ENCODE results near the gene SET. TPM values are rescaled to one million over a fixed set of nuclear protein-coding genes. Genes with fewer than 3 reads are reported as not detected.
A peak's percentile ranks its signal among the peaks of the same experiment; 100 is the strongest.
"Not testable (repeated sequence)": the region's sequence is repeated elsewhere in the genome, so short reads cannot be mapped to it uniquely, and the experiment has no call there.

SET gene
- total RNA-seq, 2 experiments from 2014 or later: 598 to 701 TPM

GRCh38 chr9:128656416-128657343, 32.3 kb upstream of the SET start, which contains the start of gene DYNC2I2:
Gene DYNC2I2, minus strand, starts transcription at chr9:128656847. Its CDS starts 121 bp downstream, at chr9:128656726.
- peak within 1 kb of the TSS; percentile 83 for H3K27ac ChIP-seq (ENCODE audit: low read depth, low read length, poor library complexity, severe bottlenecking)
- intact Hi-C loops (cut with micrococcal nuclease; ENCODE audit: unreplicated experiment): loop anchor here (1.0 kb wide), 1 partner anchor 28 kb away; no protein-coding TSS in a partner anchor
- TF ChIP-seq EZH2phosphoT487 (IDR thresholded peaks at IDR 0.05; ENCODE audit: borderline replicate concordance, low read depth, low read length): no peak
- TF ChIP-seq CTCF (conservative IDR thresholded peaks at IDR 0.05; ENCODE audit: low read length): no peak
- no TSS peak for BruUV-seq (replicated peaks)
- DNase-seq (ENCODE audit: low spot score): peak; percentile 89
- H3K36me3 ChIP-seq (ENCODE audit: insufficient read depth, low read length): no peaks in the 10 kb centered on the region
- no peaks in the 10 kb centered on the region for H3K9me2 ChIP-seq (ENCODE audit: insufficient read depth, low read length)
- H3K4me3 ChIP-seq (ENCODE audit: low read depth, low read length, poor library complexity, severe bottlenecking): peak within 1 kb of the TSS; percentile 81
- peak within 1 kb of the TSS; percentile 69 for H3K4me2 ChIP-seq (ENCODE audit: low read length)
- no peaks in the 10 kb centered on the region for H4K20me1 ChIP-seq (ENCODE audit: insufficient read depth, low read length)
- peak within 1 kb of the TSS; percentile 87 for H2AFZ ChIP-seq (ENCODE audit: low read length)
- peaks cover 12% of the 10 kb centered on the region for H3K4me1 ChIP-seq (ENCODE audit: insufficient read depth, low read length, poor library complexity, severe bottlenecking)
- ChIA-PET POLR2A (no interaction called here), CTCF (ENCODE audit: unreplicated experiment) (interaction anchor here (0.7 kb wide), 1 partner anchor 40 kb away, joined by 4 read pairs; no protein-coding TSS in a partner anchor)
- no peaks in the 10 kb centered on the region for H3K9me3 ChIP-seq (ENCODE audit: low read length)
- no peaks in the 10 kb centered on the region for H3K79me2 ChIP-seq (ENCODE audit: insufficient read depth, low read depth, low read length)

GRCh38 chr9:128657344-128657704, 31.7 kb upstream of the SET start:
- TF ChIP-seq CTCF (conservative IDR thresholded peaks at IDR 0.05; ENCODE audit: low read length) (no peak), EZH2phosphoT487 (IDR thresholded peaks at IDR 0.05; ENCODE audit: borderline replicate concordance, low read depth, low read length) (no peak)
- Histone ChIP-seq H3K9me2 (ENCODE audit: insufficient read depth, low read length) (no peaks in the 10 kb centered on the region), H3K4me1 (ENCODE audit: insufficient read depth, low read length, poor library complexity, severe bottlenecking) (peaks cover 12% of the 10 kb centered on the region), H3K4me3 (ENCODE audit: low read depth, low read length, poor library complexity, severe bottlenecking) (peak overlapping the region; percentile 81), H3K79me2 (ENCODE audit: insufficient read depth, low read depth, low read length) (no peaks in the 10 kb centered on the region), H4K20me1 (ENCODE audit: insufficient read depth, low read length) (no peaks in the 10 kb centered on the region), H3K27ac (ENCODE audit: low read depth, low read length, poor library complexity, severe bottlenecking) (peak overlapping the region; percentile 83), H3K4me2 (ENCODE audit: low read length) (peak overlapping the region; percentile 69), H3K36me3 (ENCODE audit: insufficient read depth, low read length) (no peaks in the 10 kb centered on the region), H3K9me3 (ENCODE audit: low read length) (no peaks in the 10 kb centered on the region), H2AFZ (ENCODE audit: low read length) (peak overlapping the region; percentile 87)
- intact Hi-C loops (cut with micrococcal nuclease; ENCODE audit: unreplicated experiment): no loop called here
- CTCF ChIA-PET (ENCODE audit: unreplicated experiment): no interaction called here
- DNase-seq (ENCODE audit: low spot score): no peak
- BruUV-seq (replicated peaks): no TSS peak
- POLR2A ChIA-PET: no interaction called here

- Histone ChIP-seq H4K20me1 (ENCODE audit: insufficient read depth, low read length) (no peaks in the 10 kb centered on the region), H3K27ac (ENCODE audit: low read depth, low read length, poor library complexity, severe bottlenecking) (no peak overlapping the region), H3K79me2 (ENCODE audit: insufficient read depth, low read depth, low read length) (no peaks in the 10 kb centered on the region), H3K36me3 (ENCODE audit: insufficient read depth, low read length) (no peaks in the 10 kb centered on the region), H2AFZ (ENCODE audit: low read length) (peak overlapping the region; percentile 87; the same call in 1 of the 2 replicates), H3K9me3 (ENCODE audit: low read length) (no peaks in the 10 kb centered on the region), H3K4me1 (ENCODE audit: insufficient read depth, low read length, poor library complexity, severe bottlenecking) (peaks cover 12% of the 10 kb centered on the region), H3K9me2 (ENCODE audit: insufficient read depth, low read length) (no peaks in the 10 kb centered on the region), H3K4me2 (ENCODE audit: low read length) (no peak overlapping the region), H3K4me3 (ENCODE audit: low read depth, low read length, poor library complexity, severe bottlenecking) (no peak overlapping the region)
- POLR2A ChIA-PET: interaction anchor here (0.7 kb wide), 2 partner anchors 16 to 21 kb away, joined by 3 to 5 read pairs; no protein-coding TSS in a partner anchor
- DNase-seq (ENCODE audit: low spot score): no peak
- intact Hi-C loops (cut with micrococcal nuclease; ENCODE audit: unreplicated experiment): no loop called here
- no TSS peak for BruUV-seq (replicated peaks)
- CTCF ChIA-PET (ENCODE audit: unreplicated experiment): no interaction called here
- TF ChIP-seq CTCF (conservative IDR thresholded peaks at IDR 0.05; ENCODE audit: low read length) (no peak), EZH2phosphoT487 (IDR thresholded peaks at IDR 0.05; ENCODE audit: borderline replicate concordance, low read depth, low read length) (no peak)
Observed at GRCh38 chr9:128657796-128658195, 31.2 kb upstream of the SET start.

- DNase-seq (ENCODE audit: low spot score); intact Hi-C loops (cut with micrococcal nuclease; ENCODE audit: unreplicated experiment); H2AFZ ChIP-seq (ENCODE audit: low read length); H3K9me2 ChIP-seq (ENCODE audit: insufficient read depth, low read length); H3K4me3 ChIP-seq (ENCODE audit: low read depth, low read length, poor library complexity, severe bottlenecking); H3K36me3 ChIP-seq (ENCODE audit: insufficient read depth, low read length); POLR2A ChIA-PET; H3K79me2 ChIP-seq (ENCODE audit: insufficient read depth, low read depth, low read length); H3K4me1 ChIP-seq (ENCODE audit: insufficient read depth, low read length, poor library complexity, severe bottlenecking); H4K20me1 ChIP-seq (ENCODE audit: insufficient read depth, low read length); CTCF ChIA-PET (ENCODE audit: unreplicated experiment); H3K27ac ChIP-seq (ENCODE audit: low read depth, low read length, poor library complexity, severe bottlenecking); H3K4me2 ChIP-seq (ENCODE audit: low read length); H3K9me3 ChIP-seq (ENCODE audit: low read length); BruUV-seq (replicated peaks): not testable (repeated sequence)
Observed at GRCh38 chr9:128666481-128666941, 22.5 kb upstream of the SET start.

Measured in OCI-LY7 (cell line).